HG03342 (cell line): ENCODE measurements around the gene TRUB1.
"Not testable (repeated sequence)": the region's sequence is repeated elsewhere in the genome, so short reads cannot be mapped to it uniquely, and the experiment has no call there.

ENCODE experiments used
- ATAC-seq: cut with Tn5 transposase; IDR thresholded peaks from one replicate; pipeline ENCODE4 v1.9.1; 2021; ENCODE audit warnings: mild to moderate bottlenecking, moderate library complexity; ENCODE audit not compliant: unreplicated experiment

TRUB1 gene

GRCh38 chr10:114923551-114923950, 14.4 kb upstream of the TRUB1 start:
- ATAC-seq = no peak

- peak; percentile 95 for ATAC-seq
Measured at GRCh38 chr10:114925587-114926586, 12.1 kb upstream of the TRUB1 start.

DNA sequence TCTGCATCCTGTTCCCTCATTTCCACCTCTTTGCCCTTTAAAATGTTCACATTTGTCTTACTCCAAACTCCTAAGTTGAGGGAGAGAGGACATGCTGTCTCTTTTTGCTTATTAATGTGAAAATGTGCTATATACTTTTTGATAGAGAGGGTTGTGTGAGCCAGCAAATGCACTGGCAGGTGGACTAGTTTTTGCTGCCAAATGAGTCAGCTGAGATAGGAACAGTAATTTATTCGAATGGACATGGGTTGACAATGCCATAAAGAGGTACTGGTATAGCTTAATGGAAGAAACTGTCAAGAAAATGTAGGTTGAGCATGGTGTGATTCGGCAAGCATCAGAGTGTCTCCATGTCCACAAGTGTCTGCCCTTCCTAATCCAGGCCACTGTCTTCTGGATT, 9.2 kb upstream of the TRUB1 start:
- no peak for ATAC-seq

DNA sequence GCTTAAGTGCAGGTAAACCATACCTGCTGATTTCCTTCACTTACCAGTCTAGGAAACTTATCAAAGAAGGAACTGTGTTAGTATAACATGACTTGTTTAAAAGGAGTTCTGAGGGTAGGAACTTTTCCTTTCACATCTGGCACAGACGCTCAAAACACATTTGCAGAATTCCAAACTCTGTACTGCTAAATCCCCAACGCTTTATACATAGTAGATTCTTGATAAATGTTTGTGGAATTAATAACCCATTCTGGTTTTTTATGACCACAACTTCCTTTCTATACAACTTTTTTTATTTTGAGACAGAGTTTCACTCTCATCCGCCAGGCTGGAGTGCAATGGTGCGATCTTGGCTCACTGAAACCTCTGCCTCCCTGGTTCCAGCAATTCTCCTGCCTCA, 7.7 kb upstream of the TRUB1 start:
- ATAC-seq = no peak

- no peak for ATAC-seq
Measured at GRCh38 chr10:114931072-114931679, 6.8 kb upstream of the TRUB1 start.

- ATAC-seq = no peak
Measured at GRCh38 chr10:114932225-114932624, 5.8 kb upstream of the TRUB1 start.

DNA sequence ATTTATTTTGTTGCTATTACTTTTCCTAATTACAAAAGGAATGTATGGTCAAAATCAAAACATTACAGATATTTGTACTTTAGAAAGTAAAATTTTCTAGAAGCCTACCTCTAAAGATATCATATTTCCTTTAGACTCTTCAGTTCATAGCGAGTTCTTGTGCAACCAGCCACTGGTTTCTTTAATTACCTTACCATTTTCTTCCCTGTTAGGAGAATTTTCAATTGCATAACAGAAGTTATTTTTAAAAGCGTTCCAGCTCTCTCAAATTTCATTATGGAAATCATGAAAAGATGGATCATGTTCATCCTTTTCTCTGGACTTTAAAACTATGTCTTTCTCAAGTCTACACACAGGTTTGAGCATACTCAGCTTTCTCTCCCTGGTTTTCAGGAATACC, 5.0 kb upstream of the TRUB1 start:
- no peak for ATAC-seq

DNA sequence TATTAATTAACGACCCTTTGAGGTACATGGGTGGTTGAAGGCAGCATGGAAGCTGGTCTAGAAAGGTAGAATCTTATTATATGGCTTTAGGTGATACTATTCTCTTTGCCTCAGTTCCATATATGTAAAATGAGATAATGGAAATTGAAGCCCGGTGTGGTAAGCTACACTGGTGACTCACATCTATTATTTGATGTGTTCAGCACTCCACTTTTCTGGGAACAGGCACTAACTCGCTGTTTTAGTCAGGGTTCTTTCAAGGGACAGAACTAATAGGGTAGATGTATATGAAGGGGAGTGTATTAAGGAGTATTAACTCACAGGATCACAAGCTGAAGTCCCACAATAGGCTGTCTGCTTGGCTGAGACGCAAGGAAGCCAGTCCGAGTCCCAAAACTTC, 4.4 kb upstream of the TRUB1 start:
- ATAC-seq = no peak

DNA sequence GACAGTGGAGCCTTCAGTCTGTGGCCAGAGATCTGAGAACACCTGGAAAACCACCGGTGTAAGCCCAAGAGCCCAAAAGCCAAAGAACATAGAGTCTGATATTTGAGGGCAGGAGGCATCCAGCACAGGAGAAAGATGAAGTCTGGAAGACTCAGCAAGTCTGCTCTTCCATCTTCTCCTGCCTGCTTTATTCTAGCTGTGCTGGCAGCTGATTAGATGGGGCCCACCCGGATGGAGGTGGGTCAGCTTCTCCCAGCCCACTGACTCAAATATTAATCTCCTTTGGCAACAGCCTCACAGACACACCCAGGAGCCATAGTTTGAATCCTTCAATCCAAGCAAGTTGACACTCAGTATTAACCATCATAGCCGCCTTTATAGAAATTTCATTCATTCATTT, 4.0 kb upstream of the TRUB1 start:
- not testable (repeated sequence) for ATAC-seq

DNA sequence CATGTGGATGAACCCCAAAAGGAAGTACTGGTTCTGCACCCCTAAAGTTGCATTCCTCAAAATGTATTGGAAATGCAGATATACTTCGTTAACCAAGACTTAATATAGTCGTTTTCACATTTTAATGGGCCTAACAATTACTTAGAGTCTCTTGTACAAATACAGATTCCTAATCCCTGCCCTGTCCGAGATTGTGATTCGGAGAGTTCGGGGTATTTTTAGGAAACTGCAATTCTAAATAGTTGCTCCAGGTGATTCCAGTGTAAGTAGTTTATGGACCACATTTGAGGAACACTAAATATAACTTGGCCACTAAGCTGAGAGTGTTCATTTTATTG, 830 bp downstream of the TRUB1 start:
- ATAC-seq = no peak

- no peak for ATAC-seq
Measured at GRCh38 chr10:114940735-114941134, 2.7 kb downstream of the TRUB1 start.

GRCh38 chr10:114943000-114943399, 5.0 kb downstream of the TRUB1 start:
- ATAC-seq = no peak

GRCh38 chr10:114953047-114953446, 15.1 kb downstream of the TRUB1 start:
- ATAC-seq = peak; percentile 54

- no peak for ATAC-seq
Measured at GRCh38 chr10:114955984-114956383, 18.0 kb downstream of the TRUB1 start.

DNA sequence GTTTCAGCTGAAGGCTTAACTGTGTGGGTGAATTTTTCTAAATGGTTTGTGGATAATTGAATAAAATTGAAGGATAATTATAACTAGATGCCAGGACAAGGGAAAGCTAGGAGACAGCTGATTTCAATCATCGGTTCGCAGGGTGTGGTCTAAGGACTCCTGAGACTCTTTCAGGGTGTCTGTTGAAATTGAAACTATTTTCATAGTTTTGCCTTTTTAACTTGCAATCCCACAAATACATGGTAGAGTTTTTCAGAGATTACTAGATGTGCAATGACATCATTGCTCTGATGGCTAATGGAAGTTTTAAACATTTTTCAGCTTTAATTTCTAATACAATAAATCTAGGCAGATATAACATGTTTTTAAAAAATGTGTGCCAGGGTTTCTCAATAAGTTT, 18.5 kb downstream of the TRUB1 start:
- no peak for ATAC-seq

- no peak for ATAC-seq
Measured at GRCh38 chr10:114957122-114957521, 19.1 kb downstream of the TRUB1 start.

GRCh38 chr10:114957673-114958072, 19.7 kb downstream of the TRUB1 start:
- ATAC-seq = no peak

GRCh38 chr10:114962441-114962840, 24.4 kb downstream of the TRUB1 start:
- no peak for ATAC-seq

DNA sequence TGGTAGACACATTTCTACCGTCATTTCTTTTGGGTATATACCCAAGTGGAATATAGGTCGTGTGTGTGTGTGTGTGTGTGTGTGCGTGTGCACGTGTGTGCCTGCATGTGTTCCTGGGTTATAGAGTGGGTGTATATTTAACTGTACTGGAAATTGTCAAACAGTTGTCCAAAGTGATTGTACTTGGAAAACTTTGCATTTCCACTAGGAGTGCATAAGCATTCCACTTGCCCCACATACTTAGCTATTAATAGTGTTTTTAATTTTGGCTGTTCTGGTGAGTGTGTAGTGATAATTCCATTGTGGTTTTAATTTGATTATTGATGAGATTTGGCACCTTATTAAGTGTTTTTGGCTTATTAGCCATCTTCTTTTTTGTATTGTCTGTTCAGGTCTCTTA, 25.9 kb downstream of the TRUB1 start:
- no peak for ATAC-seq

DNA sequence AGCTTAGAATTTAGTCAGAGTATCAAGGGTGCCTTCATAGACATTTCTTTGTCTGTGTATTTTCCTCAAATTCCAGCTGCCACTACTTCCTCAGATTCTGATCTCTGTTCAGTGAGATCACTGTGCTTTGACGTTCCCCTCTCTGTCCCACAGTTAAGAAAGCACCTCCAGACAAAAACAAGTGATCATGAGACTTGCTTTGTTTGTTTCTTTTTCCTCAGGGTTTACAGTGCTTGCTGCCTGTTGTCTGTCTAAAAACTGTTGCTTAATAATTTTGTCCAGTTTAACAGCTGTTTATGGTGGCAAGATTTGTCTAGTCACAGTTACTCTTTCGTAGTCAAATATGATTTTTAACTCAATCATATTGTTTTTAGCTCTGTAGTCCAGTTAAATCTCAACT, 29.1 kb downstream of the TRUB1 start:
- no peak for ATAC-seq

DNA sequence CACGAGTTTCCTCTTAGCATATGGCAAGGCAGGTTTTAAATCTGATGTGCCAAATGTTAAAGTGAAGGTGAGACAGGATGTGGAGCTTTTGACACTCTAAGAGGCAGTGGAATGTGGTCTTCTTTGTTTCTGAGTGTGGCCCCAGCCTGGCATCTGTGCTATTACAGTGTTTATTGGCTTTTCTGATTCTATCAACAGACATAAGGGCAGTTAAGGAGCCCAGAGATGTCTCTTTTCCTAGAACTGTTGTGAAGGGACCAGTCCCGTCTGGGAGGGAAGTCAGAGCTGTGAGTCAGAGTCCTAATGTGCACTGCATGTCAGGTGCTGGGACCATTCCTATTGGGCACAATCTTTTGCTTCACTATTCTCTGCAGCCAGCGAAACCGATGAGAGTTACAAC, 32.5 kb downstream of the TRUB1 start:
- ATAC-seq = no peak

GRCh38 chr10:114973306-114973705, 35.3 kb downstream of the TRUB1 start:
- ATAC-seq = no peak
